Activated T-cell treated with anti-CD3 and anti-CD28 coated beads for 48 hours (primary cell): ENCODE measurements around the gene CLUH.
"Not testable (repeated sequence)": the region's sequence is repeated elsewhere in the genome, so short reads cannot be mapped to it uniquely, and the experiment has no call there.

Experiments used
- DNase-seq: peaks from one replicate; pipeline ENCODE4 v3.0.0-alpha.2; 2020; ENCODE audit warnings: low read depth

The CLUH gene

DNA sequence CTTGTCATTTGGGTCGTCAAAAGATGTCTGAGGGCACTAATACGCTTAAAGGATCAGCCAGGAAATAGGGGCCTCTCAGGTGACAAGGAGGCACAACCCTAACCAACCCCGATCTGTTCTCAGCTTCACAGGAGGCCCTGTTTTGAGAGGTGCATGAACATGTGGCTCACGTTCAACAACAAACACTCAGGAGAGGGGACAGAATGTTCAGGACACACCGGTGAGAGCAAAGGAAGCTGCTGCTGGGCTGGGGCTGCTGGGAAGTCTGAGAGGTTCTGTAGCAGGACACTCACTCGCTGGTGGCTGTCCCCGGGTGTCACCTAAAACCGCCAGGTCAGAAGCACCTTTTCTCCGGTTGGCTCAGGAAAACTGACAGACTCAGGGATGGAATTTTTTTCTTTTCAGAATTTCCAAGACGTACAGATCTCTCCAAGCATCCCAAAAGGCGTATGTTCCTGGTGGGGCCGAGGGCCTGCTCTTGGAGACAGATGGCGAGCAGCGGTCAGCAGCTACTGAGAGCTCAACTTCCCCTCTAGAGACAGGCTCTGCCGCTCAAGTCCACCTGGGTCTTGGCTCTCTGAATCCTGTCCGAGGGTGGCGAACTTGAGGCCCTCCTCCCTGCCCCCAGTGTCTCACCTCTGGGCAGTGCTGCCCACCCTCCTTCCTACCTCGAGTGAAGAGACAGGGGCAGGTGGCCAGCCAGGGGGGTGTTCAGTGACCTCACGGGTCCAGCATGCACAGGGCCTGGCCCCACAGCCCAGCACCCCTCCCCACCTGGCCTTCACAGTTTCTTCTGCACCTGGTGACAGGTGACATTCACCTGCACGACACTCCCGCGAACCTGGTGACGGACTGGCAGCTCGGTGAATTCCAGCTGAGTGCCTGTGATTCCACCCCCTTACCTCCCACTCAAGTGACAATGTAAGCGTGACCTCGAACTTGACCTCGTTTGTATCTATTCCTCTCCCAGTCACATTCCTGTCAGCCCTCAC is 22.9 kb downstream of the CLUH start:
- DNase-seq = no peak

DNA sequence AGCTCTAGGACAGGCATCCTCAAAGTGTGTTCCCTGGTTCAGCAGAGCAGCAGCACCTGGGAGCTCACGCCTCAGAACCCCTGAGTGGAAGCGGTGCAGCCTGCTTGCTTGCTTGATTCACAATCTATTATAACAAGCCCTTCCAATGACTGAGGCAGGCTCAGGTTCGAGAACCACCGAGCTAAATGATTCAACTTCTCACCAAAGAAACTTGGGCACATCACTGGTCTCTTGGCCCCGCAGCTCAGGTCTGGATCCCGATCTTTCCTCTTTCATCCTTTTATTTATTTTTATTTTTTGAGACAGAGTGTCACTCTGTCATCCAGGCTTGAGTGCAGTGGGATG is 24.5 kb downstream of the CLUH start:
- no peak for DNase-seq

DNA sequence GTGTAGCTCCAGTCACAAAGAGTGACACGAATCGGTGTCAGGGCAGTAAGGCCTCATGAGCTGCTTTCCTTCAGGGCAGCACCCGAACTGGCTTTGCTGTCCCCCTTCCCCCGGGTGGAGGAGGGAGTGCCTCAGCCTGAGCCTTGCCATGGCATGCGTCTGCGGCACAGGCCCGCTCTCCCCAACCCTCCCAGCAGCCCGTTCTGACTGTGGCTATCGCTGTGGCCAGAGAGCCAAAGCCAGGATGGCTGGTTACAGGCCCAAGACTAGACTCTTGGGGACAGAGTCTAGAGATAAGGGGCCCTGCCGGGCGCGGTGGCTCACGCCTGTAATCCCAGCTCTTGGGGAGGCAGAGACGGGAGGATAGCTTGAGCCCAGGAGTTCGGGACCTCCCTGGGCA is 25.9 kb downstream of the CLUH start:
- DNase-seq = no peak

DNA sequence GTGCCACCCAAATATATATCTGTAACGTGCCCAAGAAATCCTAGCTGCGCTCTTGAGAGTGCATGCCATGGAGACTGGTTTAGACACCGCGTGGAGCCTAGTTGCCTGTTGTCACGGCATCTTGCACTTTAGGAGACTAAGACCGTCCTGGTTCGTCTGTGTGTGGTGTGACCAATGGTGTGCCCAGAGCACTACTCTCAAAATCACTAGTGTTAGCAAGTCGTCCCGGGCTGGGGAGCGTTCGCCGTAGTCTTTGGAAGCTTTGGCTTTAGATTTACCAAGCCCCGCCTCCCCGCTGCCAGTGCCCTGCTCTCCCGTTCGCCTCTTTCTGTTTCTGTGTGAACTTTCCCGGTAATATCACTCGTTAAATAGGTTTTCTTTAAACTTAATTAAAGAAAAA is 27.0 kb downstream of the CLUH start:
- no peak for DNase-seq

DNA sequence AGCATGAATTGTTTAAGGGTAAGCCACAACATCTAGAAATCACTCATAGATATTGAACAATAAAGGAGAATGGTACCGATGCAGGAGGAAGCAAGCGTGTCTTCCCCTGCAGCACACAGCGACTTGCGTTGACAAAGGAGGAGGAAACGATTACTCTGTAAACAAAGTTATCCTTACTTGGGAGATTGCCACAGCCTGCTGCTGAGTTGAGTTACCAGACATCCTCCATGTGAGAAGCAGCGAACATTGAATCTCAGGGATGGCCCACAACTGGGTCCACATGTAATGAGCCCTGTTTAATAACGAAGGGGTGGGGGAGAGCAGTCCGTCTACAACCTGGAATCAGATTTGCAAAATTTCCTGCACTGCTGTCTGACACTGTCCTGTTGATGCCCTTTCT is 27.7 kb downstream of the CLUH start:
- DNase-seq = no peak

DNA sequence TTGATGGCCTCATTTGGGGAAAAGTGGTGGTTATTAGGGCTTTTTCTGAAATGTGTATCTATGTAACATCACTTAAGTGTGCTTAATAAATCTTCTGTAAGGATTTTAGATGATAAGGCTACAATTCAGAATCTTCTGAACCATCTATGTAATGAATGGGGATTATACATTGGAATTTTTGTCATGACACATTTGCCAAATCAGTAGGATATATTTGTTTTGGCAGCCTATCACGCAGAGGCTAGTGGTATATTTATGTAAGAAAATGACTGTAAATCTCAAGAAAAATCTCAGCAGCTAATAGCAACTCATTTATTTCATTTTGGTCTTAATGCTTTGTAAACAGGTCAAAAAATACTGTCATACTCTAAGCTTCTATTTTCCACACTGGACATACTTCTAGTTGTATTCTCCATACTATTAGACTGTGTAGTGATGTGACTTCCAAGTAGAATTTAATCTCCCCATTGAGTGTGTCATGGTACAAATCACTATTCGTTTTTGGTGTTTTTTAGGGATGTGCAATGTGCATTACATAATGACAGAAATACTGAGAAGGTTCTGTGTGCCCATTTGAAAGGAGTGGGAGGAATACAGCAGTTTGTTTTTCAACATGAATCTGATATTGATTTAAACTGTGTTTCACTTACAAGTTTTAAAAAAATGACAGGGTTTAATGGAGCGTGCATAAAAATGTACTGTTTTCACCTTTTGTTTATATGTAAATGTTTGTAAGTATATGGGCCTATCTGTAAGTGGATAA is 29.2 kb downstream of the CLUH start:
- no peak for DNase-seq

DNA sequence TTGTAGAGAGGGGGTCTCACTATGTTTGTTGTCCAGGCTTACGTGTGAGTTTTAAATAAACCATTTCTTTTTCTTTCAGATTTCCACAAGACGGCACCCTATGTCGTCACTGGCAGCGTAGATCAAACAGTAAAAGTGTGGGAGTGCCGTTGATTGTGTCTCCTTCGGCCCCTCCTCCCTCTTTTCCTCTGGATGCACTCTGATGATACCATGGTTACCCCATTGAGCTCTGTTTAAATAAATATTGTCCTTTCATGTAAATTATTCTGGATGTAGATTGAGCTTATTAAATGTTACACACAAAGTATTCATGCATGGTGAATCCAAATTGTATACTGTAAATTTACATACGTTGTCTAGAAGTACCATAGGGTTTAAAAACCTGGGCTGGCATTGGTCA is 29.9 kb downstream of the CLUH start:
- no peak for DNase-seq

DNA sequence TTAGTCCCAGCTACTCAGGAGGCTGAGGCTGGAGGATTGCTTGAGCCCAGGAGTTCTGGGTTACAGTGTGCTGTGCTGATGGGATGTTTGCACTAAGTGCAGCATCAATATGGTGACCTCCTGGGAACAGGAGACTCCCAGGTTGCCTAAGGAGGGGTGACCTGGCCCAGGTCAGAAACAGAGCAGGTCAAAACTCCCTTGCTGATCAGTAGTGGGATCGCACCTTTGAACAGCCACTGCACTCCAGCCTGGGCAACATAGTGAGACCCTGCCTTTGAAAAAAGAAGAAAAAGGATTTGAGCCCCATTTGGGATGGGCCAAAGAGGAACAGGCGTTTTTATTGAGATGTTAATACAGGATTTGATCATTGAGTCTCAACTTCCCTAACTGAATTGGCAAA is 30.6 kb downstream of the CLUH start:
- no peak for DNase-seq

DNA sequence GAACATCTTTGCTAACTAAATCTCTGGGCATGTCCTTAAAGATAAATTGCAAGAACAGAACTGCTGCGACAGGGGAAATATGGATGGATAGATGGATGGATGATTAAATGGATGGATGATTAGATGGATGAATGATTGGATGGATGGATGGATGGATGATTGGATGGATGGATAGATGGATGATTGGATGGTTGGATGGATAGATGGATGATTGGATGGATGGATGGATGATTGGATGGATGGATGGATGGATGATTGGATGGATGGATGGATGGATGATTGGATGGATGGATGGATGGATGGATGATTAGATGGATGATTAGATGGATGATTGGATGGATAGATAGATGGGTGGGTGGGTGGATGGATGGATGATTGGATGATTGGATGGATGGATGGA is 32.3 kb downstream of the CLUH start:
- not testable (repeated sequence) for DNase-seq

DNA sequence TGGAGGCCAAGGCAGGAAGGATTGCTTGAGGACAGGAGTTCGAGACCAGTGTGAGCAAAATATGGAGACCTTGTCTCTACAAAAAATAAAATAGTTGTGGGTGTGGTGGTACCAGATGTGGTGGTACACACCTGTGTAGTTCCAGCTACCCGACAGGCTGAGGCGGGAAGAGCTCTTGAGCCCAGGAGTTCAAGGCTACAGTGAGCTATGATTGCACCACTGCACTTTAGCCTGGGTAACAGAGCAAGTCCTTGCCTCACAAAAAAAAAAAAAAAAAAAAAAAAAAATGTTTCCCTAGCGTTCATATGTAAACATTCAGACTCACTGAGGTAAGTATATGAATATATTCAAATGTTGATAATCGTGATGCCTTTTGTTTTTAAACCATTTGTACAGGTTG is 39.5 kb downstream of the CLUH start:
- no peak for DNase-seq

DNA sequence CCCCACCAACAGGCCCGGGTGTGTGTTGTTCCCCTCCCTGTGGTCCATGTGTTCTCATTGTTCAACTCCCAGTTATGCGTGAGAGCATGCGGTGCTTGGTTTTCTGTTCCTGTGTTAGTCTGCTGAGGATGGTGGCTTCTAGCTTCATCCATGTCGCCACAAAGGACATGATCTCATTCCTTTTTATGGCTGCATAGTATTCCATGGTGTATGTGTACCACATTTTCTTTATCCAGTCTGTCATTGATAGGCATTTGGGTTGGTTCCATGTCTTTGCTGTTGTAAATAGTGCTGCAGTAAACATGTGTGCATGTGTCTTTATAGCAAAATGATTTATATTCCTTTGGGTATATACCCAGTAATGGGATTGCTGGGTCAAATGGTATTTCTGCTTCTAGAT is 51.2 kb downstream of the CLUH start:
- DNase-seq = not testable (repeated sequence)

DNA sequence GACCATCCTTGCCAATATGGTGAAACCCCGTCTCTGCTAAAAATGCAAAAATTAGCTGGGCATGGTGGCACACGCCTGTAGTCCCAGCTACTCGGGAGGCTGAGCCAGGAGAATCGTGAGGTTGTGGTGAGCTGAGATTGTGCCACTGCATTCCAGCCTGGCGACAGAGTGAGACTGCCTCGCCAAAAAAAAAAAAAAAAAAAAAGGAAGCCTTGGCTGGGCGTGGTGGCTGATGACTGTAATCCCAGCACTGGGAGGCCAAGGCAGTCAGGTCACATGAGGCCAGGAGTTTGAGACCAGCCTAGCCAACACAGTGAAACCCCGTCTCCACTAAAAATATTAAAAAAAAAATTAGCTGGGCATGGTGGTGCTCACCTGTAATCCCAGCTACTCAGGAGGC is 52.2 kb downstream of the CLUH start:
- DNase-seq = not testable (repeated sequence)

DNA sequence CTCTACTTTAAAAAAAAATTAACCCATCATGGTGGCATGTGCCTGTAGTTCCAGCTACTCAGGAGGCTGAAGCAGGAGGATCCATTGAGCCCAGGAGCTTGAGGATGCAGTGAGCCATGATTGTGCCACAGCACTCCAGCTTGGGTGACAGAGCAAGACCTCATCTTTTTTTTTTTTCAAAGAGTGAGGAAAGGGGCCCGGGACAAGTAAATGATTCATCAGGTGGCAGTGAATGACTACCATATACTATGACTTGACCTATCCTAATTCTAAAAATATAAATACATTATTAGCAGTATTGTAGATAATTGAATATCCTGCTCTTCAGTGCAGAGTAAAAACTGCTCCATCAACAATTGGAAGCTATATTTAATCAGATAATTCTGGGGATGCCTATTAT is 55.3 kb downstream of the CLUH start:
- DNase-seq = no peak

DNA sequence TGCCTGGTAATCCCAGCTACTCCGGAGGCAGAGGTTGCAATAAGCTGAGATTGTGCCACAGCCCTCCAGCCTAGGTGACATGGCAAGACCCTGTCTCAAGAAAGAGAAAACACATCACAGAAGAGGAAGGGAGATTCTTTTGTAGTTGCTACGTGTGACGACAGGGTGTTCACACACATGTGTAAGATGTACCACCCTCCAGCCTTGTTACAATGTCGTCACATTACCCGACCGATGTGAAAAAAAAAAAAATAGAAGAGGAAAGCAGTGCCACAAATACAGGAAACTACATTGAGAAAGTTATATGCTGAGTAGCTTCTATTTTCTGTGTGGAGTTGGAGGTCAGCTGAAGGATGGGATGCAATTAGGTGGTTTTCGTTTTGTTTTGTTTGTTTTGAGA is 56.0 kb downstream of the CLUH start:
- DNase-seq = no peak

DNA sequence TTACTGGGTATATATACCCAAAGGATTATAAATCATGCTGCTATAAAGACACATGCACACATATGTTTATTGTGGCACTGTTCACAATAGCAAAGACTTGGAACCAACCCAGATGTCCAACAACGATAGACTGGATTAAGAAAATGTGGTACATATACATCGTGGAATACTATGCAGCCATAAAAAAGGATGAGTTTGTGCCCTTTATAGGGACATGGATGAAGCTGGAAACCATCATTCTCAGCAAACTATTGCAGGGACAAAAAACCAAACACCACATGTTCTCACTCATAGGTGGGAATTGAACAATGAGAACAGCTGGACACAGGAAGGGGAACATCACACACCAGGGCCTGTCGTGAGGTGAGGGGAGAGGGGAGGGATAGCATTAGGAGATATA is 58.7 kb downstream of the CLUH start:
- DNase-seq = not testable (repeated sequence)

DNA sequence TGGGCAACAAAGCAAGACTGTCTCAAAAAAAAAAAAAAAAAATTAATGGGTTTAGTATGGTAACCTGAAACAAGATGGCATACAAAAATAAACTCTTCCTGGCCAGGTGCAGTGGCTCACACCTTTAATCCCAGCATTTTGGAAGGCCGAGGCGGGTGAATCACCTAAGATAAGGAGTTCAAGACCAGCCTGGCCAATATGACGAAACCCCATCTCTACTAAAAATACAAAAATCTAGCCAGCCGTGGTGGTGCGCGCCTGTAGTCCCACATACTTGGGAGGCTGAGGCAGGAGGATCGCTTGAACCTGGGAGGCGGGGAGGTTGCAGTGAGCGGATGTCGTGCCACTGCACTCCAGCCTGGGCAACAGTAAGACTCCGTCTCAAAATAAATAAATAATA is 62.4 kb downstream of the CLUH start:
- DNase-seq = no peak

DNA sequence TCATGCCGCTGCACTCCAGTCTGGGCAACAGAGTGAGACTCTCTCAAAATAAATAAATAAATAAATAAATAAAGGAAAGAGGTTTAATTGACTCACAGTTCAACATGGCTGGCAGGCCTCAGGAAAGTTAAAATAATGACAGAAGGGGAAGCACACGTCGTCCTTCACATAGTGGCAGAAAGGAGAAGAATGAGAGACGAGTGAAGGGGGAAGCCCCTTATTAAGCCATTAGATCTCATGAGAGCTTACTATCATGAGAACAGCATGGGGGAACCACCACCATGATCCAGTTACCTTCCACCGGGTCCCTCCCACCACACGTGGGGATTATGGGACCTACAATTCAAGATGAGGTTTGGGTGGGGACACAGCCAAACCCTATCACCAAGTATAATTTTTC is 63.6 kb downstream of the CLUH start:
- DNase-seq = no peak

DNA sequence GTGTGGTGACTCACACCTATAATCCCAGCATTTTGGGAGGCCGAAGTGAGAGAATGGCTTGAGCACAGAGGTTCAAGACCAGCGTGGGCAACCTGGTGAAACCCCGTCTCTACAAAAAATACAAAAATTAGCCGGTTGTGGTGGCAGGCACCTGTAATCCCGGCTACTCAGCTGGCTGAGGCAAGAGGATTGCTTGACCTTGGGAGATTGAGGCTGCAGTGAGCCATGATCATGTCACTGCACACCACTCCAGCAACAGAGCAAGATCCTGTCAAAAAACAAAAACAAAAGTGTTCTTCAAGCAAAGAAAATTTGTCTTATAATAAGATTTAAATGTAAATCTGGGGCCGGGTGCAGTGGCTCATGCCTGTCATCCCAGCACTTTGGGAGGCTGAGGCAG is 66.6 kb downstream of the CLUH start:
- no peak for DNase-seq
